Uterus (tissue), 2 donors: ENCODE data around the gene GDI1.

ENCODE experiments used
- POLR2A ChIP-seq, 2 donors: fragments of 450-650 bp; IDR thresholded peaks; one replicate each; pipeline ENCODE4 v1.6.1; 2016; ENCODE audit warnings: antibody characterized with exemption in 2 of 2, mild to moderate bottlenecking in 1 of 2, moderate library complexity in 1 of 2
- TF ChIP-seq, protein P1 (sequence below), 4 experiments: fragments of 200-600 bp in 2 of 4; fragments of 450-650 bp in 2 of 4; sonication (generic) in 2 of 4; IDR thresholded peaks; one replicate each; pipeline ENCODE4 v1.5.1; 2016 to 2019; ENCODE audit warnings: antibody characterized with exemption in 4 of 4, mild to moderate bottlenecking in 2 of 4, moderate library complexity in 1 of 4

DNA sequence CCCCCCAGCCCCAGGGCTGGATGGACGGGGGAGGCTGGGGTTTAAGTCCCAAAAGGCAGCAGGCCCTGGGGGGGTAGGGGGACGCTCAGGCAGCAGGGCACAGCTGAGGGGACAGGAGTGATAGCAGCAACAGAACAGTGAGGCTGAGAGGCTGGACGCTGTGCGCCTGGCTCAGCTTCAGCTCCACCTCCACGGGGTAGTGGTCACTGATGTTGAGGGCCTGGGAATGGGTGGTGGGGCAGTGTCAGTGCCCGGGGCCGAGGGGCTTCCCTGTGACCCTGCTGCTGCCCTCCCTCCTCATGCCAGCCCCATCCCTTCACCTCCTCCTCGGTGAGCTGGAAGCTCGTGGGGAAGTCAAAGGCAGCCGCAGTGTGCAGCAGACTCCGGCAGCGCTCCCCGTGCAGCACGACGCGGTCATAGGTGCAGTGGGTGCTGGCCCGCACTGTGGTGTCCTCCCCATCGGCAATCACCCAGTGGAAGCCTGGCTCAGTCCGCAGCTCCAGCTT lies 34.3 kb upstream of the GDI1 start:
- no peak for TF ChIP-seq POLR2A (IDR thresholded peaks at IDR 0.05)
- TF ChIP-seq, protein P1, sequence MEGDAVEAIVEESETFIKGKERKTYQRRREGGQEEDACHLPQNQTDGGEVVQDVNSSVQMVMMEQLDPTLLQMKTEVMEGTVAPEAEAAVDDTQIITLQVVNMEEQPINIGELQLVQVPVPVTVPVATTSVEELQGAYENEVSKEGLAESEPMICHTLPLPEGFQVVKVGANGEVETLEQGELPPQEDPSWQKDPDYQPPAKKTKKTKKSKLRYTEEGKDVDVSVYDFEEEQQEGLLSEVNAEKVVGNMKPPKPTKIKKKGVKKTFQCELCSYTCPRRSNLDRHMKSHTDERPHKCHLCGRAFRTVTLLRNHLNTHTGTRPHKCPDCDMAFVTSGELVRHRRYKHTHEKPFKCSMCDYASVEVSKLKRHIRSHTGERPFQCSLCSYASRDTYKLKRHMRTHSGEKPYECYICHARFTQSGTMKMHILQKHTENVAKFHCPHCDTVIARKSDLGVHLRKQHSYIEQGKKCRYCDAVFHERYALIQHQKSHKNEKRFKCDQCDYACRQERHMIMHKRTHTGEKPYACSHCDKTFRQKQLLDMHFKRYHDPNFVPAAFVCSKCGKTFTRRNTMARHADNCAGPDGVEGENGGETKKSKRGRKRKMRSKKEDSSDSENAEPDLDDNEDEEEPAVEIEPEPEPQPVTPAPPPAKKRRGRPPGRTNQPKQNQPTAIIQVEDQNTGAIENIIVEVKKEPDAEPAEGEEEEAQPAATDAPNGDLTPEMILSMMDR (IDR thresholded peaks at IDR 0.05): no peak
